ENCODE data around the gene NDUFV3.
A peak's percentile ranks its signal among the peaks of the same experiment; 100 is the strongest.
"Not testable (repeated sequence)": the region's sequence is repeated elsewhere in the genome, so short reads cannot be mapped to it uniquely, and the experiment has no call there.

NDUFV3 gene

GRCh38 chr21:42892931-42893755 is at the start of gene NDUFV3:
Gene NDUFV3, plus strand, starts transcription at chr21:42893309. Its CDS starts 25 bp downstream, at chr21:42893334.
- DNase-seq (ENCODE audit: low read depth): peak; percentile 89

- no peak for DNase-seq (ENCODE audit: low read depth)
Observed at GRCh38 chr21:42844411-42845113, 48.5 kb upstream of the NDUFV3 start.

- DNase-seq (ENCODE audit: low read depth): no peak
Observed at GRCh38 chr21:42845296-42845965, 47.7 kb upstream of the NDUFV3 start.

GRCh38 chr21:42846221-42846620 is 46.9 kb upstream of the NDUFV3 start:
- no peak for DNase-seq (ENCODE audit: low read depth)

GRCh38 chr21:42847051-42847707 is 45.9 kb upstream of the NDUFV3 start:
- DNase-seq (ENCODE audit: low read depth): no peak

- DNase-seq (ENCODE audit: low read depth): no peak
Observed at GRCh38 chr21:42847726-42848125, 45.4 kb upstream of the NDUFV3 start.

GRCh38 chr21:42848144-42848931 is 44.8 kb upstream of the NDUFV3 start:
- DNase-seq (ENCODE audit: low read depth): not testable (repeated sequence)

GRCh38 chr21:42848932-42849758 is 44.0 kb upstream of the NDUFV3 start:
- no peak for DNase-seq (ENCODE audit: low read depth)

- DNase-seq (ENCODE audit: low read depth): no peak
Observed at GRCh38 chr21:42849759-42850412, 43.2 kb upstream of the NDUFV3 start.

- no peak for DNase-seq (ENCODE audit: low read depth)
Observed at GRCh38 chr21:42850463-42850862, 42.6 kb upstream of the NDUFV3 start.

GRCh38 chr21:42850866-42851391 is 42.2 kb upstream of the NDUFV3 start:
- no peak for DNase-seq (ENCODE audit: low read depth)

- DNase-seq (ENCODE audit: low read depth): no peak
Observed at GRCh38 chr21:42851812-42852665, 41.1 kb upstream of the NDUFV3 start.

GRCh38 chr21:42852925-42853570 is 40.1 kb upstream of the NDUFV3 start:
- DNase-seq (ENCODE audit: low read depth): no peak

- DNase-seq (ENCODE audit: low read depth): no peak
Observed at GRCh38 chr21:42853621-42854020, 39.5 kb upstream of the NDUFV3 start.

- no peak for DNase-seq (ENCODE audit: low read depth)
Observed at GRCh38 chr21:42854246-42855010, 38.7 kb upstream of the NDUFV3 start.

GRCh38 chr21:42855171-42855936 is 37.8 kb upstream of the NDUFV3 start:
- no peak for DNase-seq (ENCODE audit: low read depth)

- DNase-seq (ENCODE audit: low read depth): no peak
Observed at GRCh38 chr21:42855937-42856335, 37.2 kb upstream of the NDUFV3 start.

All from HS-27A (cell line).